WTC11 (cell line): ENCODE data around the gene CCDC77.

ENCODE experiments used
- CDX4 ChIP-seq: fragments of 250-450 bp; sonication (Bioruptor Pico); IDR thresholded peaks from 2 replicates; pipeline ENCODE4 v1.9.0; 2021; ENCODE audit warnings: moderate library complexity, mild to moderate bottlenecking, inconsistent platforms, borderline replicate concordance
- CTCF ChIP-seq: fragments of 200-600 bp; IDR thresholded peaks from 2 replicates; pipeline ENCODE4 v1.8.0; 2022; ENCODE audit warnings: antibody characterized with exemption
- GABPB1 ChIP-seq: sonication (generic); formaldehyde crosslinking; IDR thresholded peaks from 2 replicates; pipeline ENCODE4 v1.8.1; 2023; ENCODE audit warnings: mild to moderate bottlenecking, missing genetic modification reagents
- MAX ChIP-seq: sonication (generic); formaldehyde crosslinking; IDR thresholded peaks from 2 replicates; pipeline ENCODE4 v1.8.0; 2022; ENCODE audit warnings: mild to moderate bottlenecking, missing genetic modification reagents
- NFYB ChIP-seq: sonication (generic); formaldehyde crosslinking; conservative IDR thresholded peaks from 2 replicates; pipeline ENCODE4 v1.8.0; 2022; ENCODE audit warnings: low read depth, missing genetic modification reagents
- PREB ChIP-seq: sonication (generic); formaldehyde crosslinking; IDR thresholded peaks from 2 replicates; pipeline ENCODE4 v1.8.1; 2022; ENCODE audit warnings: mild to moderate bottlenecking, missing genetic modification reagents, moderate library complexity, borderline replicate concordance
- RELA ChIP-seq: sonication (generic); formaldehyde crosslinking; IDR thresholded peaks from 2 replicates; pipeline ENCODE4 v1.8.1; 2022; ENCODE audit warnings: missing genetic modification reagents, mild to moderate bottlenecking, borderline replicate concordance
- ZNF232 ChIP-seq: sonication (generic); formaldehyde crosslinking; IDR thresholded peaks from 2 replicates; pipeline ENCODE4 v1.8.0; 2022; ENCODE audit warnings: mild to moderate bottlenecking, missing genetic modification reagents
- ZSCAN18 ChIP-seq: fragments of 250-450 bp; sonication (Bioruptor Pico); IDR thresholded peaks from 2 replicates; pipeline ENCODE4 v2.1.2; 2022; ENCODE audit warnings: mild to moderate bottlenecking, moderate library complexity

- TF ChIP-seq ZNF232 (no peak), PREB (no peak), CTCF (no peak), RELA (CRISPR knock-in tag) (no peak), ZSCAN18 (CRISPR knock-in tag) (no peak), GABPB1 (CRISPR knock-in tag) (no peak), NFYB (no peak), MAX (no peak), CDX4 (CRISPR knock-in tag) (no peak)
Measured at GRCh38 chr12:462936-463705, 61.7 kb downstream of the CCDC77 start.
